Measurements from ENCODE around the gene TMEM14A.

DNA sequence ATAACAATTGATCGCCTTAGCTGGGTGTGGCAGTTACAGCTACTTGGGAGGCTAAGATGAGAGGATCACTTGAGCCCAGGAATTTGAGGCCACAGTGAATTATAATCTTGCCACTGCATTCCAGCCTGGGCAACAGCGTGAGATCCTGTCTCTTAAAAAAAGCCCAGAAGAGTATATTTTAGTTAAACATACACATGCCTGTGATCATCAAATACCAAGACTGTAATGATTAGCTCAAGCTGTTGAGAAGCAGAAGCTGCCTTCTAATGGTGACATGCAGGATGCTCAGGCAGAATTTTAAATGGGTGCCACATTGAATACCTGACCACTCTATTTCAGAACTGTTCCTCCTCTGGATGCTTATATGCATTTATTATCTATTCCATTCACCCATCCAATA is 8.9 kb upstream of the TMEM14A start:
- TF ChIP-seq, protein P1, sequence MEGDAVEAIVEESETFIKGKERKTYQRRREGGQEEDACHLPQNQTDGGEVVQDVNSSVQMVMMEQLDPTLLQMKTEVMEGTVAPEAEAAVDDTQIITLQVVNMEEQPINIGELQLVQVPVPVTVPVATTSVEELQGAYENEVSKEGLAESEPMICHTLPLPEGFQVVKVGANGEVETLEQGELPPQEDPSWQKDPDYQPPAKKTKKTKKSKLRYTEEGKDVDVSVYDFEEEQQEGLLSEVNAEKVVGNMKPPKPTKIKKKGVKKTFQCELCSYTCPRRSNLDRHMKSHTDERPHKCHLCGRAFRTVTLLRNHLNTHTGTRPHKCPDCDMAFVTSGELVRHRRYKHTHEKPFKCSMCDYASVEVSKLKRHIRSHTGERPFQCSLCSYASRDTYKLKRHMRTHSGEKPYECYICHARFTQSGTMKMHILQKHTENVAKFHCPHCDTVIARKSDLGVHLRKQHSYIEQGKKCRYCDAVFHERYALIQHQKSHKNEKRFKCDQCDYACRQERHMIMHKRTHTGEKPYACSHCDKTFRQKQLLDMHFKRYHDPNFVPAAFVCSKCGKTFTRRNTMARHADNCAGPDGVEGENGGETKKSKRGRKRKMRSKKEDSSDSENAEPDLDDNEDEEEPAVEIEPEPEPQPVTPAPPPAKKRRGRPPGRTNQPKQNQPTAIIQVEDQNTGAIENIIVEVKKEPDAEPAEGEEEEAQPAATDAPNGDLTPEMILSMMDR (IDR thresholded peaks at IDR 0.05; ENCODE audit: low read length) = no peak
- TF ChIP-seq EZH2 (IDR thresholded peaks at IDR 0.05; ENCODE audit: borderline replicate concordance, low read length) = no peak
